ENCODE data around the gene APOB.

DNA sequence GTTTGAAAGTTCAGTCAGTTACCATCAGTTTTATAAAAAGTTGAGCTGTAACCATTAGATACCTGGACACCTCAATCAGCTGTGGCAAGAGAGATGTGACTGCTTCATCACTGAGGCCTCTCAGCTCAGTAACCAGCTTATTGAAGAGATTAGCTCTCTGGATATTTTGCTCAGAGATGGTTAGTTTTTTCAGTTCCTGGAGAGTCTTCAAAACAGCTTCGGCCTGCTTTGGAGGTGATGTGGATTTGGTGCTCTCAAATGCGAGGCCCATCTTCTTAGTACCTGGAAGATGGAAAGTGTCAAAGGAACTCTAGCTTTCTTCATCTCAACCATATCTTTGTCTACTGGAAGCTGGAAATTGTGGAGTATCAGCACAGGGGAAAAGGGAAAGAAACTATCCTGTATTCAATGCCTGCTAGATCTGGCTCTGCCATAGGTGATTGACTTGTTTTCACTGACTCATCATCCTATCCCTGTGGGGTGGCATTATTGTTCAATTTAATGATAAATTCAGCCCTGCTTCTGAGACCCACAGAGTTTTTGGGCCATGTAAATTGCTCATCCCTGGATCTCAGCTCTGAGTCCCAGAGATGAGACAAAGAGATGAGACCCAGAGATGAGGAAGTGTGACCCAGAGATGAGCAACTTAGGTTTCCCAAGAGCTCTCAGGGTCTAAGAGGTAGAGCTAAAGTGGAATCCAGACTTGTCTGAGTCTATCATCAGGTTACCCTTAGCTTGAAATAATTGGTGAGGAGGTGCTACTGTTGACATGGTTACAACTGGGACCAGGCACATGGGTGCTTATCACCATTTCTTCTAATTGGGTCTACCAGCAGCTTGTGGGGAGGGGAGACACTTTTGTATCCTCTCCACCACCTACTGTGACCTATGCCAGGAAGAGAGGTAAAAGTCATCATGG is 10.4 kb downstream of the APOB start:
- TF ChIP-seq, protein P1, sequence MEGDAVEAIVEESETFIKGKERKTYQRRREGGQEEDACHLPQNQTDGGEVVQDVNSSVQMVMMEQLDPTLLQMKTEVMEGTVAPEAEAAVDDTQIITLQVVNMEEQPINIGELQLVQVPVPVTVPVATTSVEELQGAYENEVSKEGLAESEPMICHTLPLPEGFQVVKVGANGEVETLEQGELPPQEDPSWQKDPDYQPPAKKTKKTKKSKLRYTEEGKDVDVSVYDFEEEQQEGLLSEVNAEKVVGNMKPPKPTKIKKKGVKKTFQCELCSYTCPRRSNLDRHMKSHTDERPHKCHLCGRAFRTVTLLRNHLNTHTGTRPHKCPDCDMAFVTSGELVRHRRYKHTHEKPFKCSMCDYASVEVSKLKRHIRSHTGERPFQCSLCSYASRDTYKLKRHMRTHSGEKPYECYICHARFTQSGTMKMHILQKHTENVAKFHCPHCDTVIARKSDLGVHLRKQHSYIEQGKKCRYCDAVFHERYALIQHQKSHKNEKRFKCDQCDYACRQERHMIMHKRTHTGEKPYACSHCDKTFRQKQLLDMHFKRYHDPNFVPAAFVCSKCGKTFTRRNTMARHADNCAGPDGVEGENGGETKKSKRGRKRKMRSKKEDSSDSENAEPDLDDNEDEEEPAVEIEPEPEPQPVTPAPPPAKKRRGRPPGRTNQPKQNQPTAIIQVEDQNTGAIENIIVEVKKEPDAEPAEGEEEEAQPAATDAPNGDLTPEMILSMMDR (IDR thresholded peaks at IDR 0.05; ENCODE audit: low read depth, low read length, poor library complexity, severe bottlenecking) = no peak
- TF ChIP-seq EZH2phosphoT487 (IDR thresholded peaks at IDR 0.05; ENCODE audit: borderline replicate concordance, low read length) = no peak

Measured in DOHH2 (cell line).